ENCODE results near the gene TAS1R3.

The TAS1R3 gene

DNA sequence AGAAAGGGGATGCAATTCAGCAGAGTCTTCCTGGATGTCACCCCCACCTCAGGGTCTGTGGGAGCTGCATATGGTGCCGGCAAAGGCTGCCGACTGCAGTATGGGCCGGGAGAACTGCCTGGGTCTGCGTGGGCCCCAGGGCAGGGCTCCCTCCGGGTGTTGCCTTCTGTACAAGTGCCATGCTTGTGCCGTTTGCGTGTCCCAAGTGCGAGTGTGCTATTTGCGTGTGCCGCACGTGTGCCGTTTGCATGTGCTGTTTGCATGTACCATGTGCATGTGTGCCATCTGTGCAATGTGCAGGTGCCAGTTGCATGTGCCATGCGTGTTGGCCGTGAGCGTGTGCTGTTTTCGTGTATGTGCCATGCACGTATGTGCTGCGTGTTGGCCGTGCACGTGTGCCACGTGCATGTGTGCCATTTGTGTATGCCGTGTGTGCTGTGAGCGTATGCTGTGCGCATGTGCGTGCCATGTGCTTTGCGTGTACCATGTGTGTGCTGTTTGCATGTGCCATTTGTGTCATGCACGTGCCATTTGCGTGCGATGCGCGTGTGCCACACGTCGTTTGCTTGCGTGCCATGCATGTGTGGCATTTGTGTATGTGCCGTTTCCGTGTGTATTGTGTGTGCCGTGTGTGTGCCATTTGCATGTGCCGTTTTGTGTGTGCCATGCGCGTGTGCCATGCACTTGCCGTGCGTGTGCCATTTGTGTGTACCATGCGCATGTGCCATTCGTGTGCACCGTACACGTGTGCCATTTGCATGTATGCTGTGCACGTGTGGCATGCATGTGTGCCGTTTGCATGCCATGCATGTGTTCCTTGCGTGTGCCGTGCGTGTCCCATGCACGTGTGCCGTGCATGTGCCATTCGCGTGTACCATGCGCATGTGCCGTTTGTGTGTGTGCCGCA, 1.5 kb upstream of the TAS1R3 start:
- Mint-ChIP-seq H3K27me3 (ENCODE audit: low read depth, poor library complexity) (no peaks in the 10 kb centered on the region), H3K4me3 (no peak overlapping the region), H3K27ac (peak overlapping the region; percentile 42), H3K4me1 (no peaks in the 10 kb centered on the region), H3K36me3 (ENCODE audit: low read depth) (no peaks in the 10 kb centered on the region), H3K9me3 (no peaks in the 10 kb centered on the region)
- TF ChIP-seq, protein P1, sequence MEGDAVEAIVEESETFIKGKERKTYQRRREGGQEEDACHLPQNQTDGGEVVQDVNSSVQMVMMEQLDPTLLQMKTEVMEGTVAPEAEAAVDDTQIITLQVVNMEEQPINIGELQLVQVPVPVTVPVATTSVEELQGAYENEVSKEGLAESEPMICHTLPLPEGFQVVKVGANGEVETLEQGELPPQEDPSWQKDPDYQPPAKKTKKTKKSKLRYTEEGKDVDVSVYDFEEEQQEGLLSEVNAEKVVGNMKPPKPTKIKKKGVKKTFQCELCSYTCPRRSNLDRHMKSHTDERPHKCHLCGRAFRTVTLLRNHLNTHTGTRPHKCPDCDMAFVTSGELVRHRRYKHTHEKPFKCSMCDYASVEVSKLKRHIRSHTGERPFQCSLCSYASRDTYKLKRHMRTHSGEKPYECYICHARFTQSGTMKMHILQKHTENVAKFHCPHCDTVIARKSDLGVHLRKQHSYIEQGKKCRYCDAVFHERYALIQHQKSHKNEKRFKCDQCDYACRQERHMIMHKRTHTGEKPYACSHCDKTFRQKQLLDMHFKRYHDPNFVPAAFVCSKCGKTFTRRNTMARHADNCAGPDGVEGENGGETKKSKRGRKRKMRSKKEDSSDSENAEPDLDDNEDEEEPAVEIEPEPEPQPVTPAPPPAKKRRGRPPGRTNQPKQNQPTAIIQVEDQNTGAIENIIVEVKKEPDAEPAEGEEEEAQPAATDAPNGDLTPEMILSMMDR (IDR thresholded peaks at IDR 0.05), result no peak
- DNase-seq, result no peak

DNA sequence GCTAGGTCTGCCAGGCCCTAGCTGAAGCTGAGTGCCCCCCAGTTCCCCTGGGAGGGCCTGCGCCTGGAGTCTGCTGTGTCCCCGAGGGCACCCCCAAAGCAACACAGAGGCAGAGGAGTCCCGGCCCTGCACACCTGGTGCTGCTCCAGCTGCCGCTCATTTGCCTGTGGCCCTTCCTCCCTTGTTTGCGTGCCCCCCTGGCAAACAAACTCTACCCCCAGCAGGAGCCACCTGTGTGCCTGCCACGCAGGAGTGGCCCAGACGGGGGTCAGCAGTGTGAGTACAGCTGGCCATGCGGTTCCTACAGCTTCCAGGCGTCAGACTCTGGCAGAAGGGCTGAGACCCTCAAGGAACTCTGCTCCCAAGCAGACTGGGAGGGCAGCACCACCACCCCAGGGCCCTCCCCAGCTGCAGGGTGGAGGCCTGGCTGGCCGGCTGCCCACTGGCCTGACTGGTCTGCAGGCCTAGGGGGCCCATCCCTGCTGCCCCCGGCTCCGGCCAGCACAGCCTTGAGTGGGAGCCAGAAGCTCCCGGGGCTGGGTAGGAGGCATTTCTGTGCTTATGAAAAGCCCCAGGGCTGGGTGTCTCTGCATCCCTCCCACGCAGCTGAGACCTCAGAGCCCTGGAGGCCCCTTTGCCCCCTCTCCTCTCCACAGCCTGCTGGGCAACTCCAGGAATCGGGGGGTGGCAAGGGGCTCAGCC, 563 bp upstream of the TAS1R3 start:
- no peak overlapping the region for H3K4me3 Mint-ChIP-seq
- H3K36me3 Mint-ChIP-seq (ENCODE audit: low read depth), result peaks cover 4% of the 10 kb centered on the region
- H3K27ac Mint-ChIP-seq, result peak overlapping the region; percentile 57
- H3K9me3 Mint-ChIP-seq, result no peaks in the 10 kb centered on the region
- TF ChIP-seq, protein P1 (IDR thresholded peaks at IDR 0.05), result no peak
- no peaks in the 10 kb centered on the region for H3K27me3 Mint-ChIP-seq (ENCODE audit: low read depth, poor library complexity)
- H3K4me1 Mint-ChIP-seq, result peaks cover 4% of the 10 kb centered on the region
- no peak for DNase-seq

DNA sequence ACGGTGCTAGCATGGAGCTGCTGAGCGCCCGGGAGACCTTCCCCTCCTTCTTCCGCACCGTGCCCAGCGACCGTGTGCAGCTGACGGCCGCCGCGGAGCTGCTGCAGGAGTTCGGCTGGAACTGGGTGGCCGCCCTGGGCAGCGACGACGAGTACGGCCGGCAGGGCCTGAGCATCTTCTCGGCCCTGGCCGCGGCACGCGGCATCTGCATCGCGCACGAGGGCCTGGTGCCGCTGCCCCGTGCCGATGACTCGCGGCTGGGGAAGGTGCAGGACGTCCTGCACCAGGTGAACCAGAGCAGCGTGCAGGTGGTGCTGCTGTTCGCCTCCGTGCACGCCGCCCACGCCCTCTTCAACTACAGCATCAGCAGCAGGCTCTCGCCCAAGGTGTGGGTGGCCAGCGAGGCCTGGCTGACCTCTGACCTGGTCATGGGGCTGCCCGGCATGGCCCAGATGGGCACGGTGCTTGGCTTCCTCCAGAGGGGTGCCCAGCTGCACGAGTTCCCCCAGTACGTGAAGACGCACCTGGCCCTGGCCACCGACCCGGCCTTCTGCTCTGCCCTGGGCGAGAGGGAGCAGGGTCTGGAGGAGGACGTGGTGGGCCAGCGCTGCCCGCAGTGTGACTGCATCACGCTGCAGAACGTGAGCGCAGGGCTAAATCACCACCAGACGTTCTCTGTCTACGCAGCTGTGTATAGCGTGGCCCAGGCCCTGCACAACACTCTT, 1.1 kb downstream of the TAS1R3 start:
- Mint-ChIP-seq H3K4me3 (no peak overlapping the region), H3K36me3 (ENCODE audit: low read depth) (peaks cover 4% of the 10 kb centered on the region), H3K27me3 (ENCODE audit: low read depth, poor library complexity) (no peaks in the 10 kb centered on the region), H3K9me3 (no peaks in the 10 kb centered on the region), H3K27ac (no peak overlapping the region), H3K4me1 (peaks cover 4% of the 10 kb centered on the region)
- DNase-seq, result no peak
- TF ChIP-seq, protein P1 (IDR thresholded peaks at IDR 0.05), result no peak

DNA sequence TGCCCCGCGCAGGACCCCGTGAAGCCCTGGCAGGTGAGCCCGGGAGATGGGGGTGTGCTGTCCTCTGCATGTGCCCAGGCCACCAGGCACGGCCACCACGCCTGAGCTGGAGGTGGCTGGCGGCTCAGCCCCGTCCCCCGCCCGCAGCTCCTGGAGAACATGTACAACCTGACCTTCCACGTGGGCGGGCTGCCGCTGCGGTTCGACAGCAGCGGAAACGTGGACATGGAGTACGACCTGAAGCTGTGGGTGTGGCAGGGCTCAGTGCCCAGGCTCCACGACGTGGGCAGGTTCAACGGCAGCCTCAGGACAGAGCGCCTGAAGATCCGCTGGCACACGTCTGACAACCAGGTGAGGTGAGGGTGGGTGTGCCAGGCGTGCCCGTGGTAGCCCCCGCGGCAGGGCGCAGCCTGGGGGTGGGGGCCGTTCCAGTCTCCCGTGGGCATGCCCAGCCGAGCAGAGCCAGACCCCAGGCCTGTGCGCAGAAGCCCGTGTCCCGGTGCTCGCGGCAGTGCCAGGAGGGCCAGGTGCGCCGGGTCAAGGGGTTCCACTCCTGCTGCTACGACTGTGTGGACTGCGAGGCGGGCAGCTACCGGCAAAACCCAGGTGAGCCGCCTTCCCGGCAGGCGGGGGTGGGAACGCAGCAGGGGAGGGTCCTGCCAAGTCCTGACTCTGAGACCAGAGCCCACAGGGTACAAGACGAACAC, 1.8 kb downstream of the TAS1R3 start:
- TF ChIP-seq, protein P1 (IDR thresholded peaks at IDR 0.05), result no peak
- Mint-ChIP-seq H3K27ac (no peak overlapping the region), H3K27me3 (ENCODE audit: low read depth, poor library complexity) (no peaks in the 10 kb centered on the region), H3K4me1 (peaks cover 4% of the 10 kb centered on the region), H3K36me3 (ENCODE audit: low read depth) (peaks cover 4% of the 10 kb centered on the region), H3K9me3 (no peaks in the 10 kb centered on the region), H3K4me3 (no peak overlapping the region)
- no peak for DNase-seq

DNA sequence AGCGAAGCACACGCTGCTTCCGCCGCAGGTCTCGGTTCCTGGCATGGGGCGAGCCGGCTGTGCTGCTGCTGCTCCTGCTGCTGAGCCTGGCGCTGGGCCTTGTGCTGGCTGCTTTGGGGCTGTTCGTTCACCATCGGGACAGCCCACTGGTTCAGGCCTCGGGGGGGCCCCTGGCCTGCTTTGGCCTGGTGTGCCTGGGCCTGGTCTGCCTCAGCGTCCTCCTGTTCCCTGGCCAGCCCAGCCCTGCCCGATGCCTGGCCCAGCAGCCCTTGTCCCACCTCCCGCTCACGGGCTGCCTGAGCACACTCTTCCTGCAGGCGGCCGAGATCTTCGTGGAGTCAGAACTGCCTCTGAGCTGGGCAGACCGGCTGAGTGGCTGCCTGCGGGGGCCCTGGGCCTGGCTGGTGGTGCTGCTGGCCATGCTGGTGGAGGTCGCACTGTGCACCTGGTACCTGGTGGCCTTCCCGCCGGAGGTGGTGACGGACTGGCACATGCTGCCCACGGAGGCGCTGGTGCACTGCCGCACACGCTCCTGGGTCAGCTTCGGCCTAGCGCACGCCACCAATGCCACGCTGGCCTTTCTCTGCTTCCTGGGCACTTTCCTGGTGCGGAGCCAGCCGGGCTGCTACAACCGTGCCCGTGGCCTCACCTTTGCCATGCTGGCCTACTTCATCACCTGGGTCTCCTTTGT, 2.6 kb downstream of the TAS1R3 start:
- Mint-ChIP-seq H3K4me1 (peaks cover 4% of the 10 kb centered on the region), H3K4me3 (no peak overlapping the region), H3K9me3 (no peaks in the 10 kb centered on the region), H3K27ac (no peak overlapping the region), H3K27me3 (ENCODE audit: low read depth, poor library complexity) (no peaks in the 10 kb centered on the region), H3K36me3 (ENCODE audit: low read depth) (peaks cover 4% of the 10 kb centered on the region)
- TF ChIP-seq, protein P1 (IDR thresholded peaks at IDR 0.05), result no peak
- no peak for DNase-seq

All from nephron progenitor cell (in vitro differentiated cells).